ENCODE data around the gene TMEM161B. TPM values are rescaled to one million over a fixed set of nuclear protein-coding genes. Genes with fewer than 3 reads are reported as not detected.
A peak's percentile ranks its signal among the peaks of the same experiment; 100 is the strongest.

TMEM161B gene
- total and polyA plus RNA-seq, 2 of the 13 experiments (the other 11 are each of a cell fraction or from before 2014, with no cell fraction given) = 15.0 to 22.1 TPM

- TF ChIP-seq HNF1A (IDR thresholded peaks at IDR 0.05; ENCODE audit: low read depth) (peak; percentile 59; the same call in 1 of the 2 replicates), HNF1A (CRISPR knock-in tag; IDR thresholded peaks at IDR 0.05; ENCODE audit: borderline replicate concordance) (no peak), AHDC1 (CRISPR knock-in tag; IDR thresholded peaks at IDR 0.05; ENCODE audit: borderline replicate concordance) (peak; percentile 37; the same call in 1 of the 2 replicates), TRIM22 (IDR thresholded peaks at IDR 0.05) (no peak), WIZ (CRISPR knock-in tag; IDR thresholded peaks at IDR 0.05) (no peak), TAF15 (IDR thresholded peaks at IDR 0.05; ENCODE audit: low read depth, low read length, poor library complexity, severe bottlenecking) (no peak), CENPX (CRISPR knock-in tag; IDR thresholded peaks at IDR 0.05) (no peak), ZNF547 (CRISPR knock-in tag; IDR thresholded peaks at IDR 0.05) (no peak), HES4 (CRISPR knock-in tag; IDR thresholded peaks at IDR 0.05; ENCODE audit: borderline replicate concordance) (no peak), MXI1 (IDR thresholded peaks at IDR 0.05; ENCODE audit: borderline replicate concordance, low read depth, low read length) (no peak), ZMYM3 (CRISPR knock-in tag; IDR thresholded peaks at IDR 0.05) (no peak), ZNF703 (CRISPR knock-in tag; IDR thresholded peaks at IDR 0.05; ENCODE audit: borderline replicate concordance) (no peak), GTF2F1 (IDR thresholded peaks at IDR 0.05; ENCODE audit: low read length) (no peak), FOSL2 (CRISPR knock-in tag; IDR thresholded peaks at IDR 0.05) (no peak), ZSCAN21 (CRISPR knock-in tag; IDR thresholded peaks at IDR 0.05; ENCODE audit: borderline replicate concordance) (no peak), ONECUT2 (CRISPR knock-in tag; IDR thresholded peaks at IDR 0.05) (no peak), ELF3 (CRISPR knock-in tag; IDR thresholded peaks at IDR 0.05) (no peak), ZNF644 (CRISPR knock-in tag; IDR thresholded peaks at IDR 0.05; ENCODE audit: low read depth) (no peak), CREM (IDR thresholded peaks at IDR 0.05) (peak; percentile 7; the same call in 1 of the 2 replicates), CREM (CRISPR knock-in tag; IDR thresholded peaks at IDR 0.05) (no peak), ZKSCAN8 (CRISPR knock-in tag; IDR thresholded peaks at IDR 0.05; ENCODE audit: borderline replicate concordance) (no peak), SRSF4 (IDR thresholded peaks at IDR 0.05; ENCODE audit: low read depth, low read length, poor library complexity, severe bottlenecking) (no peak)
Measured at GRCh38 chr5:88245893-88246244, 22.8 kb downstream of the TMEM161B start (continued).

All from HepG2 (cell line).